Measurements from ENCODE around the gene FGFR1OP2. TPM values are rescaled to one million over a fixed set of nuclear protein-coding genes. Genes with fewer than 3 reads are reported as not detected.

FGFR1OP2 gene
- 26.5 to 36.9 TPM (median 29.7 TPM) in 5 replicates for total RNA-seq (2022; extraction: Qiagen RNA extraction; ENCODE audit: low read depth)

DNA sequence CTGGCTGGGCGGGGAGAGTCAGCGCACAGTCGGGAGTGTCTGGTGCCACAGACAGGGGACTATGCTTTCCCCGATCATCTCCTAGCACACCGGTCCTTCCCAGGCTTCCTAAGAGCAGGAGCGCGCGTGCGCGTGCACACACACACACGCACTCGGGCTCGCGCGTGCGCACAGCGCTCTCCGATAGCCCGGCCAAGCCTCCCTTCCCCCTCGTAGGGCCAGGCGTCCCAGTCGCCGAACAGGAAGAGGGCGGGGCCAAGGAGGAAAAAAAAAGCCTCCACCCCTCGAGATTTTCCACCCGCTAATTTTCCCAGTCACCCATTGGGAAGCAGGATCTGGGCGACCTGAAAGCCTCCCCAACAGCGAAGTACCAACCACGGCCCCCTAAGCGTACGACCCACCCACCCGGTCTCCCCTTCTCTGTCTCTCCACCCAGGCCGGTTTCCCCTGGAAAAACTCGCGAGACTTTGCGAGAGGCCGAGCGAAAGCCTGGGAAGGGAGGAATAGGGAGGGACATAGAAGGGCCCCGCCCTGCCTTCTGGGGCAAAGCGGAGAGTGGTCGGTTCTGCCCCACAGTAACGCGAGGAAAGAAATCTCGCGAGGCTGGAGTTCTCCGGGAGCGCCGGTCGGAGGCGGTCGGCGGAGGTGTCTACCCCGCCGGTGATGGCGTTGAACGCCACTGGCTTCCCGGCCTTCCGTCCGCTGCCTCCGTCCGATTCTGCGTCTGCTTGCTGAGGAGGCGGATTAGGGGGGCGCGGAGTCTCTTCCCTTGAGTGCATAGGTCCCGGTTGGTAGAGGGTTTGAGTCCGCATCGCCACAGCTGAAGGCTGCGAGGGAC lies at the start of gene FGFR1OP2, which contains the start of gene INTS13:
TSS of gene FGFR1OP2 (plus strand) at position 608 of the 838 bp plus-strand sequence. CDS start 15,689 bp downstream, outside the sequence.
TSS of gene INTS13 (minus strand) at position 119 of the 838 bp plus-strand sequence. CDS start 1,178 bp downstream, outside the sequence.

DNA sequence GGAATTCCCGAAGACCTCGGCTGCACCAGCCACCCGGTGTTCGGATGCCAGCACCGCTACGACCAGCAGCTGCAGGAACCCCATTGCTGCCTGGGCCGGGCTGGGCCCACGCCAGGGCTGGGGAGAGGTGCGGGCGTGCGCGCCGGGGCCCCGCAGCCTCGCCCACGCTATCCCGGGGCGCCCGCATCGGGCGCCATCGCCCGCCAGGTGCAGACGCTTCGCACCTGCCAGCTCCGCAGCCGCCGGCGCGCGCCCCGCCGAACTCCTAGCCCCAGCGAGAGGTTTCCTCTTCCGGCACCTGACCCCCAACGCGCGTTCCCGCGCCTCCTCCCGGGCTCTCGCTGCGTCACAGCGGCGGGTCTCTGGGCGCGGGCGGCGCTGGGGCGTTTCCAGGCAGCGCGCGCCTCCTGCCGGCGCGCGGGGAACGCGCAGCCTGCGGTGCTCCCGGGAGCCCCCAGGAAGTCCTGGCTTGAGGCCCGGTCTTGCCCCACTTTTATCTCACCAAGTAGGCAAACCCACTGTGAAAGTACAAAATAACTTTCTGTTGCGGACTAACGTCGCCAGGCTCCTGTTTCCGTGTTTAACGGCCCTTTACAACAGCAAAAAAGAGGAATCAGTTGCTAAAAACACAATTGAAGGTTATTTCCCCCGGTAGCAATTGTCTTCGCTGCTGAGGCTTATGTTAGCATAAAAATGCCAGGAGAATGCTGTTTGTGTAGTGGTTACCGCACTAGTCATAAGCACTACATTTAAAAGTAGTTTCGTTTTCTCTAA lies 76.0 kb downstream of the FGFR1OP2 start, which contains the start of gene TM7SF3:
TSS of gene TM7SF3 (minus strand) at position 300 of the 774 bp plus-strand sequence. CDS start at position 84, 216 bp downstream.

Other genes with a start within 250 kb of the FGFR1OP2 start
- 1.4 to 3.2 TPM (median 2.4 TPM) in 5 replicates for gene ITPR2, start 105.3 kb upstream of the FGFR1OP2 start, total RNA-seq (2022; extraction: Qiagen RNA extraction; ENCODE audit: low read depth)
- 23.6 to 43.0 TPM (median 25.8 TPM) in 5 replicates for gene INTS13, start 489 bp upstream of the FGFR1OP2 start, total RNA-seq (2022; extraction: Qiagen RNA extraction; ENCODE audit: low read depth)
- 55.7 to 89.6 TPM (median 71.9 TPM) in 5 replicates for gene TM7SF3, start 75.9 kb downstream of the FGFR1OP2 start, total RNA-seq (2022; extraction: Qiagen RNA extraction; ENCODE audit: low read depth)
- gene MED21, start 84.1 kb downstream of the FGFR1OP2 start, total RNA-seq (2022; extraction: Qiagen RNA extraction; ENCODE audit: low read depth): 29.0 to 35.7 TPM (median 29.7 TPM) in 5 replicates
- not detected in 5 replicates for gene C12orf71, start 144.1 kb downstream of the FGFR1OP2 start, total RNA-seq (2022; extraction: Qiagen RNA extraction; ENCODE audit: low read depth)

Data from A549 treated with ZK216348 at 1 μM for 4 hours (cell line).